HG03565 (cell line): ENCODE measurements around the gene BZW1.

Source experiments
- ATAC-seq: cut with Tn5 transposase; IDR thresholded peaks from one replicate; pipeline ENCODE4 v1.9.1; 2021; ENCODE audit warnings: mild to moderate bottlenecking, moderate library complexity; ENCODE audit not compliant: unreplicated experiment

The BZW1 gene

GRCh38 chr2:200873560-200873959 lies 61.9 kb downstream of the BZW1 start:
- ATAC-seq = no peak
